IMR-90 (cell line): ENCODE measurements around the gene ZNF613. TPM values are rescaled to one million over a fixed set of nuclear protein-coding genes. Genes with fewer than 3 reads are reported as not detected.
"Not testable (repeated sequence)": the region's sequence is repeated elsewhere in the genome, so short reads cannot be mapped to it uniquely, and the experiment has no call there.

ENCODE experiments used
- ATAC-seq: fragments of 200-7000 bp; cut with Tn5 transposase; 2 replicates; pipeline ENCODE4 v1.9.1; 2020; ENCODE audit warnings: low read depth, mild to moderate bottlenecking, moderate library complexity
- BruUV-seq: library from RNA; stranded (reverse); fragments of 400-500 nt; replicated peaks from 2 replicates; lab custom pipeline; 2021; lab: Mats Ljungman, UMichigan
- CTCF ChIA-PET: fragments of 300-600 bp; formaldehyde crosslinking; extraction: SDS; loops from one replicate; lab custom pipeline; 2021; ENCODE audit warnings: antibody characterized with exemption; lab: Yijun Ruan, JAX
- POLR2A ChIA-PET: fragments of 300-600 bp; sonication (Branson Sonifier 250); formaldehyde crosslinking; loops from one replicate; lab custom pipeline; 2022; ENCODE audit warnings: antibody characterized with exemption; ENCODE audit not compliant: unreplicated experiment; lab: Charles Lee
- DNase-seq: peaks from one replicate; pipeline ENCODE4 v3.0.0; 2013
- H2AFZ ChIP-seq: replicated peaks from 2 replicates; pipeline ENCODE3; 2013; ENCODE audit warnings: low read length, mild to moderate bottlenecking; ENCODE audit not compliant: poor library complexity
- H2AK5ac ChIP-seq: 2 replicates; pipeline ENCODE4 v1.6.1; 2013; ENCODE audit warnings: low read depth, low read length, inconsistent platforms
- H2AK9ac ChIP-seq: replicated peaks from 2 replicates; pipeline ENCODE3; 2013; ENCODE audit warnings: mild to moderate bottlenecking, low read depth, low read length, moderate library complexity; ENCODE audit not compliant: poor library complexity
- H2BK120ac ChIP-seq: 2 replicates; pipeline ENCODE4 v1.6.1; 2013; ENCODE audit warnings: low read depth, low read length, inconsistent platforms
- H2BK15ac ChIP-seq: 3 replicates; pipeline ENCODE4 v1.6.1; 2013; ENCODE audit warnings: low read depth, low read length, inconsistent platforms
- H2BK20ac ChIP-seq: 2 replicates; pipeline ENCODE4 v1.6.1; 2013; ENCODE audit warnings: low read depth, mild to moderate bottlenecking, inconsistent platforms, low read length, moderate library complexity
- H2BK5ac ChIP-seq: 2 replicates; pipeline ENCODE4 v1.6.1; 2013; ENCODE audit warnings: mild to moderate bottlenecking, low read depth, low read length, inconsistent platforms; ENCODE audit not compliant: poor library complexity, severe bottlenecking
- H3K14ac ChIP-seq: replicated peaks from 2 replicates; pipeline ENCODE4 v1.6.1; 2013; ENCODE audit warnings: low read depth, low read length, inconsistent platforms
- H3K18ac ChIP-seq: 2 replicates; pipeline ENCODE4 v1.6.1; 2013; ENCODE audit warnings: low read depth, low read length, control low read depth
- H3K23ac ChIP-seq: 2 replicates; pipeline ENCODE4 v1.6.1; 2013; ENCODE audit warnings: low read depth, low read length, inconsistent platforms
- H3K27ac ChIP-seq: 2 replicates; pipeline ENCODE4 v1.5.1; 2013; ENCODE audit warnings: mild to moderate bottlenecking, control low read depth, low read length; ENCODE audit not compliant: insufficient read depth
- H3K27me3 ChIP-seq: 2 replicates; pipeline ENCODE4 v1.6.1; 2013; ENCODE audit warnings: low read length; ENCODE audit not compliant: control insufficient read depth, insufficient read depth
- H3K36me3 ChIP-seq: 2 replicates; pipeline ENCODE4 v1.6.1; 2013; ENCODE audit warnings: low read length, mixed read lengths; ENCODE audit not compliant: control insufficient read depth, insufficient read depth
- H3K4ac ChIP-seq: 2 replicates; pipeline ENCODE4 v1.6.1; 2013; ENCODE audit warnings: low read depth, low read length, inconsistent platforms
- H3K4me1 ChIP-seq: 2 replicates; pipeline ENCODE4 v1.6.1; 2013; ENCODE audit warnings: low read length, mixed read lengths; ENCODE audit not compliant: control insufficient read depth, insufficient read depth
- H3K4me2 ChIP-seq: 2 replicates; pipeline ENCODE4 v1.6.1; 2013; ENCODE audit warnings: low read depth, mild to moderate bottlenecking, control low read depth, low read length, moderate library complexity
- H3K4me3 ChIP-seq: 2 replicates; pipeline ENCODE4 v1.5.1; 2013; ENCODE audit warnings: low read depth, mild to moderate bottlenecking, control low read depth, low read length, moderate library complexity; ENCODE audit not compliant: insufficient read depth
- H3K56ac ChIP-seq: 2 replicates; pipeline ENCODE4 v1.6.1; 2013; ENCODE audit warnings: low read length, inconsistent platforms; ENCODE audit not compliant: insufficient read depth; ENCODE audit errors: extremely low read depth
- H3K79me1 ChIP-seq, 2 experiments: 2 replicates each; pipeline ENCODE4 v1.6.1; 2013; ENCODE audit warnings: low read length in 2 of 2, inconsistent platforms in 1 of 2, low read depth in 1 of 2
- H3K9ac ChIP-seq: 2 replicates; pipeline ENCODE4 v1.6.1; 2013; ENCODE audit warnings: low read depth, low read length, control low read depth
- H3K9me1 ChIP-seq: 2 replicates; pipeline ENCODE4 v1.6.1; 2013; ENCODE audit warnings: low read length, inconsistent platforms; ENCODE audit not compliant: insufficient read depth
- H3K9me3 ChIP-seq: 2 replicates; pipeline ENCODE4 v1.6.1; 2013; ENCODE audit warnings: low read length; ENCODE audit not compliant: control insufficient read depth, insufficient read depth
- H4K20me1 ChIP-seq: 2 replicates; pipeline ENCODE4 v1.6.1; 2013; ENCODE audit warnings: low read length, inconsistent platforms; ENCODE audit not compliant: insufficient read depth
- H4K5ac ChIP-seq: 2 replicates; pipeline ENCODE4 v1.6.1; 2013; ENCODE audit warnings: mild to moderate bottlenecking, low read depth, low read length, control low read depth
- H4K8ac ChIP-seq, 2 experiments: 2 replicates each; pipeline ENCODE4 v1.6.1; 2013; ENCODE audit warnings: low read depth in 2 of 2, low read length in 2 of 2, control low read depth in 1 of 2, inconsistent platforms in 1 of 2
- H4K91ac ChIP-seq: 2 replicates; pipeline ENCODE4 v1.6.1; 2013; ENCODE audit warnings: low read depth, low read length, inconsistent platforms; ENCODE audit not compliant: insufficient read depth
- WGBS, 2 experiments: methylation state at CpG; one replicate each; pipeline versions ENCODE4 v1.1.5 to v1.1.7; 2013; ENCODE audit warnings: missing lambda C conversion rate in 2 of 2; ENCODE audit not compliant: insufficient read length in 1 of 2; ENCODE audit errors: extremely low coverage in 2 of 2; 5-methylcytosine and 5-hydroxymethylcytosine counted together
- dilution Hi-C: fragments of 300-500 bp; cut with HindIII; formaldehyde crosslinking; loops from one replicate; pipeline ENCODE4 v1.14.3; 2018; ENCODE audit warnings: low sequenced_read_pairs; ENCODE audit not compliant: unreplicated experiment
- in situ Hi-C: fragments of 300-500 bp; cut with MboI; formaldehyde crosslinking; loops from 3 replicates; pipeline ENCODE4 v1.14.3; 2019; ENCODE audit warnings: low sequenced_read_pairs, inconsistent platforms, mixed read lengths
- intact Hi-C: fragments of 100-400 bp; cut with micrococcal nuclease; formaldehyde crosslinking; loops from 2 replicates; pipeline ENCODE4 v1.10.0; 2022
- polyA plus RNA-seq, 3 experiments: library from polyadenylated mRNA; depleted of rRNA; stranded (reverse); fragments of >200 nt; gene quantifications; 2 replicates each; pipeline ENCODE4 v1.2.3, GENCODE V29; 2012; ENCODE audit warnings: low replicate concordance in 1 of 3
- total RNA-seq: library from RNA; depleted of rRNA; stranded (reverse); fragments of >200 nt; gene quantifications from 2 replicates; pipeline ENCODE4 v1.2.3, GENCODE V29; 2012

The ZNF613 gene
- total and polyA plus RNA-seq, 2 of the 4 experiments (the other 2 are of a cell fraction) = 3.3 to 10.4 TPM

- H3K23ac ChIP-seq, H2BK5ac ChIP-seq, H4K20me1 ChIP-seq, H2AK9ac ChIP-seq, H3K56ac ChIP-seq, POLR2A ChIA-PET, ATAC-seq, H3K18ac ChIP-seq, H2BK120ac ChIP-seq, in situ Hi-C loops, H3K9ac ChIP-seq, H3K27me3 ChIP-seq, H3K9me1 ChIP-seq, BruUV-seq, dilution Hi-C loops, H4K8ac ChIP-seq, DNase-seq, H4K91ac ChIP-seq, H3K4me3 ChIP-seq, H2AFZ ChIP-seq, H2BK20ac ChIP-seq, intact Hi-C loops, H4K5ac ChIP-seq, H3K27ac ChIP-seq, H3K4ac ChIP-seq, H3K4me1 ChIP-seq, H2AK5ac ChIP-seq, H2BK15ac ChIP-seq, H3K14ac ChIP-seq, H3K4me2 ChIP-seq, CTCF ChIA-PET: not testable (repeated sequence)
- H3K9me3 ChIP-seq = peaks cover 68% of the 10 kb centered on the region
- 93% methylated on average over 3 of the region's 17 CpGs; no CpG with 5 or more reads in 1 of the 2 experiments for WGBS, 2 experiments
- H3K79me1 ChIP-seq = peaks cover 6 to 37% of the 10 kb centered on the region in 2 experiments
- H3K36me3 ChIP-seq = peaks cover 39% of the 10 kb centered on the region
Measured at GRCh38 chr19:51975787-51976186, 48.5 kb downstream of the ZNF613 start.
